ENCODE results near the gene BTBD19.
A peak's percentile ranks its signal among the peaks of the same experiment; 100 is the strongest.

BTBD19 gene

DNA sequence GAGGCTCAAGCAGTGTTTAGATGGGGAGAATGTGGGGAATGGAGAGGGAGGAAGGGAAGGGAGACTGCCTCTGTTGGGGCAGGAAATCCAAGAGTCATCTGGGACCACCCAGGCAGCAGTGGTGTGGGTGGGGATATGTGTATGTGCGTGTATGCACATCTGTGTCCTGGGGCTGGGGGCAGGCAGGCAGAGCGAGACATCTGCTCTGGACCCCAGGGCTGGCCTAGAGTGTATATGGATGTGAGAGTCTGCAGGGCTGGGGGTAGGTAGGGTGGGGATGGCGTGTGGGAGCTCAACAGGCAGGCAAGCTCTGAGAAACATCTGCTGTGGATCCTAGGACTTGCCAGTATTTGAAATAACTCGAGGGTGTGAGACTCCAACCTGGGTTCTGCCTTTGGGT lies 31.3 kb downstream of the BTBD19 start:
- Histone ChIP-seq H3K36me3 (replicated peaks) (no peaks in the 10 kb centered on the region), H3K27me3 (replicated peaks) (no peaks in the 10 kb centered on the region), H3K4me3 (ENCODE audit: low read depth, low read length) (no peak overlapping the region), H3K27ac (no peak overlapping the region)
- DNase-seq, result no peak
- TF ChIP-seq, protein P1, sequence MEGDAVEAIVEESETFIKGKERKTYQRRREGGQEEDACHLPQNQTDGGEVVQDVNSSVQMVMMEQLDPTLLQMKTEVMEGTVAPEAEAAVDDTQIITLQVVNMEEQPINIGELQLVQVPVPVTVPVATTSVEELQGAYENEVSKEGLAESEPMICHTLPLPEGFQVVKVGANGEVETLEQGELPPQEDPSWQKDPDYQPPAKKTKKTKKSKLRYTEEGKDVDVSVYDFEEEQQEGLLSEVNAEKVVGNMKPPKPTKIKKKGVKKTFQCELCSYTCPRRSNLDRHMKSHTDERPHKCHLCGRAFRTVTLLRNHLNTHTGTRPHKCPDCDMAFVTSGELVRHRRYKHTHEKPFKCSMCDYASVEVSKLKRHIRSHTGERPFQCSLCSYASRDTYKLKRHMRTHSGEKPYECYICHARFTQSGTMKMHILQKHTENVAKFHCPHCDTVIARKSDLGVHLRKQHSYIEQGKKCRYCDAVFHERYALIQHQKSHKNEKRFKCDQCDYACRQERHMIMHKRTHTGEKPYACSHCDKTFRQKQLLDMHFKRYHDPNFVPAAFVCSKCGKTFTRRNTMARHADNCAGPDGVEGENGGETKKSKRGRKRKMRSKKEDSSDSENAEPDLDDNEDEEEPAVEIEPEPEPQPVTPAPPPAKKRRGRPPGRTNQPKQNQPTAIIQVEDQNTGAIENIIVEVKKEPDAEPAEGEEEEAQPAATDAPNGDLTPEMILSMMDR (IDR thresholded peaks at IDR 0.05; ENCODE audit: low read depth, low read length, missing control alignments), result no peak
- in situ Hi-C loops (cut with HindIII; ENCODE audit: low pct_ligation_motif_present, low sequenced_read_pairs), result no loop called here

DNA sequence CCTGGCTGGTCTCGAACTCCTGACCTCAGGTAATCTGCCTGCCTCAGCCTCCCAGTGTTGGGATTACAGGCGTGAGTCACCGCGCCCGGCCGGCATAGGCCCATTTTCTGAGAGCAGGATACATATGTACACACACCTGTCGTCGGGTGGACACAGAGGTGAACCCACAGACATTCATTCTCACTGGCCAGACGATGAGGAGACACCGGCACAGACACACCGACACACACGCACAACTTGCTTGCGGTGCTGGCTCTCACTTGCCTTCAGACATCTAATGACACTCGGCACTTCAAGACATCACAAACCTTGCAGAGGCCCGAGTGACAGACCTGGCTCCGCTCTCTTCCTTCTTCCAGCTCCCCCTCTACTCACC lies 34.2 kb downstream of the BTBD19 start:
- TF ChIP-seq, protein P1 (IDR thresholded peaks at IDR 0.05; ENCODE audit: low read depth, low read length, missing control alignments), result no peak
- DNase-seq, result no peak
- peak overlapping the region; percentile 60 for H3K4me3 ChIP-seq (ENCODE audit: low read depth, low read length)
- H3K36me3 ChIP-seq (replicated peaks), result no peaks in the 10 kb centered on the region
- no peak overlapping the region for H3K27ac ChIP-seq
- in situ Hi-C loops (cut with HindIII; ENCODE audit: low pct_ligation_motif_present, low sequenced_read_pairs), result no loop called here
- H3K27me3 ChIP-seq (replicated peaks), result no peaks in the 10 kb centered on the region

DNA sequence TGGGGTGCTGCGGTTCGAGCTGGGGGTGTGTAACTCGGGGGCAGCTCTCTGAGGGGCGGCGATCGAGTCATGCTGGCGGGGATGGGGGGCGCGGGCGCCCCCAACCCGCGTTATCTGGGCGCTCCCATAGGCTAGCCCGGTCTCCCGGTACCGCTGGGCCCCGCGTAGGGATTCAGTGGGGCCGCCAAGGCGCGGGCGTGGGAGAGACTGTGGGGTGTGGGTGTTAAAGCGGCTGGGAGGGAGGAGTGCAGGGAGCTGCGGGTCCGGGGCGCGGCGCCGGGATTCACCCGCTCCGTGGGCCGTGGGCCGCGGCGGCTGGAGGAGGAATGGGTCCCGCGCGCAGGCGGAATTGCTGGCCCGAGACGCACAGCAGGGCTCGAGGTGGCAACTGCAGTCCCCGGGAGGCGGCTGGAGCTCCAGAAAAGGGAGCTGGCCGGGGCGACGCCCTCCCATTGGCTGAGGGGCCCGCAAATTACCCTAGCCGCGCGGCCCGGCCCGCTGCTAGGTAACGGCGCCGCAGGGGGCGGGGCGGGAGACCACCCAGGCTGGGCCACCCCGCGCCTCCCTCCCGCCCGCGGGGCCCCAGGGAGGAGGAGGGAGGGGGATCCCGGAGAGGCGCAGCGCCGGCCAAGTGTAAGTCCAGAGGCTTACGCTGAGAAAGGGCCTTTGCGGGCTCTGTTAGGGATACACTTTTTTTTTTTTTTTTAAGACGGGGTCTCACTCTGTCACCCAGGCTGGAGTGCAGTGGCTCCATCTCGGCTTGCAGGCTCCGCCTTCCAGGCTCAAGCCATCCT lies 34.7 kb downstream of the BTBD19 start, which contains the start of gene PTCH2:
Gene PTCH2 (minus strand): TSS at position 392 of the 794 bp plus-strand sequence. CDS start 321 bp downstream, at position 71.
- DNase-seq, result no peak

DNA sequence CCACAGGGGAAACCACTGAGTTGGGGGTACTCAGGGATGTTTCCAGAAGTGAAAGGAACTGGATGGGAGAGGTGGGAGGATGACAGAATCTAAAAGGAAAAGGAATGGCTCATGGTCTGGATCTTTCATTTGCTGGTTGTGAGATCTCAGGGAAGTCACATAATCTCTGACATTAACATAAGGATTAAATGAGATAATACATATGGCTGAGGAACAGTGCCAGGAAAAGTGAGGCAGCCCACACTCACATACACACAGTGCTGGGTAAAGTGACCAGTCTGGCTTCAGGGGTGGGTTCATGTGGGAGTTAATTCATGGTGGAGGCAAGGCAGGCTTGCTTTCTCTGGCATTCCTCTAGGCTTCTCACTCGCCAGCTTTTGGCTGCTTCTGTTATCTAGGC lies 38.7 kb downstream of the BTBD19 start:
- no peak overlapping the region for H3K27ac ChIP-seq
- H3K27me3 ChIP-seq (replicated peaks), result no peaks in the 10 kb centered on the region
- H3K36me3 ChIP-seq (replicated peaks), result no peaks in the 10 kb centered on the region
- in situ Hi-C loops (cut with HindIII; ENCODE audit: low pct_ligation_motif_present, low sequenced_read_pairs), result no loop called here
- TF ChIP-seq, protein P1 (IDR thresholded peaks at IDR 0.05; ENCODE audit: low read depth, low read length, missing control alignments), result no peak
- H3K4me3 ChIP-seq (ENCODE audit: low read depth, low read length), result no peak overlapping the region
- DNase-seq, result no peak

More for the DNA sequence above, 34.7 kb downstream of the BTBD19 start, which contains the start of gene PTCH2:
- no peaks in the 10 kb centered on the region for H3K36me3 ChIP-seq (replicated peaks)
- TF ChIP-seq, protein P1 (IDR thresholded peaks at IDR 0.05; ENCODE audit: low read depth, low read length, missing control alignments), result no peak
- no peak within 1 kb of the TSS for H3K27ac ChIP-seq
- H3K27me3 ChIP-seq (replicated peaks), result no peaks in the 10 kb centered on the region
- peak within 1 kb of the TSS; percentile 60 for H3K4me3 ChIP-seq (ENCODE audit: low read depth, low read length)
- in situ Hi-C loops (cut with HindIII; ENCODE audit: low pct_ligation_motif_present, low sequenced_read_pairs), result no loop called here

DNA sequence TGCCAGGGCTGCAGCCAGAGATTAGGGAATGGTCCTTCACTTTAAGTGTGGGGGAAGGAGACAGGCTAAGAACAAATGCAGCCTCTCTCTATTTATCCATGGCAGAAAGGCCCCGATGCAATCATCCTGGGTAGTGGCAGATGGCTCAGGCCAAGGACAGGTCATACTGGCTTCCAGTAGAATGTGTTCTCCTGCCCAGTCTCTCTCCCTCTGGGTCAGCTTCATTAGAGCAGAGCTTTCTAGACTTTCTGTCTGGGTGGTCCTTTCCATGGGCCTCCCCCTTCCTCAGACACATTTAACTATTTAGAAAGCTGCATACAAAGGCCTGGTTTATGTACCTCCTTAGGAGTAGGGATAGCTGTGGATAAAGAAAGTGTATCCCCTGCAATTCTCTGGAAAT lies 39.5 kb downstream of the BTBD19 start:
- Histone ChIP-seq H3K27ac (no peak overlapping the region), H3K27me3 (replicated peaks) (no peaks in the 10 kb centered on the region), H3K4me3 (ENCODE audit: low read depth, low read length) (no peak overlapping the region), H3K36me3 (replicated peaks) (no peaks in the 10 kb centered on the region)
- TF ChIP-seq, protein P1 (IDR thresholded peaks at IDR 0.05; ENCODE audit: low read depth, low read length, missing control alignments), result no peak
- in situ Hi-C loops (cut with HindIII; ENCODE audit: low pct_ligation_motif_present, low sequenced_read_pairs), result no loop called here
- no peak for DNase-seq
